ENCODE data around the gene MEIKIN. TPM values are rescaled to one million over a fixed set of nuclear protein-coding genes. Genes with fewer than 3 reads are reported as not detected.

MEIKIN gene
- total RNA-seq, 1 donor from 2014 or later: not detected

DNA sequence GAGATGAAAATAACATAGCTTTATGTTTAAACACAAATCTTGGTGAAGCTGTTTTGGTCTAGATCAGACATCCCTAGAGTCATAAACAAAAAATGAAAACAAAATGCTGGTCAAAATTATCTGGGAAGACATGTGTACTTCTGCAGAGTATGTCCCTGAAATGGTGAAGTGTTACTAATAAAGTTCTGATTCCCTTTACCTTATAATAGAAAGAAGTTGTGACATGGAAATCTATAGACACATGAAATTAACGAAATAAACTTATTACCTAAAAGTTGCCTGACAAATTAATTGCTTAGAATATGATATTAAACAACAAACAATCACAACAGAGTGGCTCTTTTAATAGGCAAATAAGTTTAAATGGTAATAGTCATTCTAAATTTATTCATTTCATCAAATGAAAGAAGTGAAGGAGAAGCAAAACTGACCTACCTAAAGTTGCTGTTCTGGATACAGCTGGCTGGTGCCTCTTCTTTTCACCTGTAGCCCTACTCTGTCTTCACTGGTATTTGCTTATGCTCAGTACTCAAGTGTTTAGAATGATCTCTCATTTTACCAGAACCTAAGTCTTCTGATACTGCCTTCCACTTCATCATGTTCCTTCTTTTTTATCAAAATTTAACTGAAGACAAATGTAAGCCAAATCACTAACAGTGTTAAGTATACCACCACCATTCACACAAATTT lies 187.5 kb downstream of the MEIKIN start:
- TF ChIP-seq, protein P1, sequence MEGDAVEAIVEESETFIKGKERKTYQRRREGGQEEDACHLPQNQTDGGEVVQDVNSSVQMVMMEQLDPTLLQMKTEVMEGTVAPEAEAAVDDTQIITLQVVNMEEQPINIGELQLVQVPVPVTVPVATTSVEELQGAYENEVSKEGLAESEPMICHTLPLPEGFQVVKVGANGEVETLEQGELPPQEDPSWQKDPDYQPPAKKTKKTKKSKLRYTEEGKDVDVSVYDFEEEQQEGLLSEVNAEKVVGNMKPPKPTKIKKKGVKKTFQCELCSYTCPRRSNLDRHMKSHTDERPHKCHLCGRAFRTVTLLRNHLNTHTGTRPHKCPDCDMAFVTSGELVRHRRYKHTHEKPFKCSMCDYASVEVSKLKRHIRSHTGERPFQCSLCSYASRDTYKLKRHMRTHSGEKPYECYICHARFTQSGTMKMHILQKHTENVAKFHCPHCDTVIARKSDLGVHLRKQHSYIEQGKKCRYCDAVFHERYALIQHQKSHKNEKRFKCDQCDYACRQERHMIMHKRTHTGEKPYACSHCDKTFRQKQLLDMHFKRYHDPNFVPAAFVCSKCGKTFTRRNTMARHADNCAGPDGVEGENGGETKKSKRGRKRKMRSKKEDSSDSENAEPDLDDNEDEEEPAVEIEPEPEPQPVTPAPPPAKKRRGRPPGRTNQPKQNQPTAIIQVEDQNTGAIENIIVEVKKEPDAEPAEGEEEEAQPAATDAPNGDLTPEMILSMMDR (conservative IDR thresholded peaks at IDR 0.05): no peak
- Mint-ChIP-seq H3K27me3 (no peaks in the 10 kb centered on the region), H3K4me1 (ENCODE audit: unreplicated experiment) (peaks cover 8% of the 10 kb centered on the region), H3K36me3 (peaks cover 16% of the 10 kb centered on the region), H3K27ac (no peak overlapping the region), H3K4me3 (no peak overlapping the region), H3K9me3 (peaks cover 4% of the 10 kb centered on the region)
- no peak for DNase-seq (ENCODE audit: extremely low spot score, unreplicated experiment)

Other genes starting within 250 kb of the MEIKIN start
- gene FNIP1, start 148.6 kb downstream of the MEIKIN start, total RNA-seq (ENCODE audit: low replicate concordance): 32.4 and 32.9 TPM in 2 replicates
- 0.97 and 2.8 TPM in 2 replicates for gene ACSL6, start 66.0 kb upstream of the MEIKIN start, total RNA-seq (ENCODE audit: low replicate concordance)
- not detected in 2 replicates for gene IL3, start 115.0 kb upstream of the MEIKIN start, total RNA-seq (ENCODE audit: low replicate concordance)
- not detected in 2 replicates for gene CSF2, start 128.1 kb upstream of the MEIKIN start, total RNA-seq (ENCODE audit: low replicate concordance)